DMS 273 treated with DMSO at 0.1 percent for 48 hours (cell line): ENCODE data around the gene TRMT61B.

Experiments
- DNase-seq: peaks from one replicate; lab custom pipeline; 2025; lab: John Stamatoyannopoulos, UW

TRMT61B gene

DNA sequence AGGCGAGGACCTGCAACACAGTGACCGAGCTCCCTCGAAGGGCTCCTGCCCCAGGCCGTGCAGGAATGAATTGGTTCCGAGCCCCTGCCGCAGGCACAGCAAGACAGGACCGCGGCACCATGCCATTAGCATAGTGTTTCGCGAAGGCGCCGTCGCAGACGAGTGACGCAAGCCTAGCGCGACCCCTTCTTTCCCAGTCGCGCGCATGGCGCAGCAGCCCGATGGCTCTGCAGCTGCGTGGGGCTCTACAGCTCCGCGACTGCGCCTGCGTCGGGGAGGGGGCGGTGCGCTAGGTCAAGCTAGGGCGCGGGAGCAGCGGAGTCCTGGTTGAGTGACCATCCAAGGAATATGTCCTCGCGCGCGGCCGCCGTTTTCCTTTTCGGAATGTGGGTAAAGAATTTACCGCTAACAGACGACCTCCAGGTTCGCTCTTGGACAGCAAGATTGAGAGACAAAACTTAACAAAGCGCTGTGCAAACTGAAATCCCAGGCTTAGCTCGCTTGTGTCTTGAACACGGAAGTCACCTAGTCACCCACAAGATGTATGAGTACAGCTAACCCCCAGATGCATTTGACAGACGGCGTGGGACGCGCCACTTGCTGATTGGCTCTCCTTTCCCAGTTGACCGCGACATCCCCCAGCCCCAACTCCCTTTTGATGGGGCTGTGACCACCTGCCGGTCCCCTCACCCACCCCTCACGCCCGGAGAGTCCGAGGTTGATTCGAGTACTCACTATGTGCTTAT is at the start of gene TRMT61B:
TSS of gene TRMT61B (minus strand) at position 164 of the 746 bp plus-strand sequence. CDS start at position 132, 32 bp downstream.
- DNase-seq, result peak; percentile 88

DNA sequence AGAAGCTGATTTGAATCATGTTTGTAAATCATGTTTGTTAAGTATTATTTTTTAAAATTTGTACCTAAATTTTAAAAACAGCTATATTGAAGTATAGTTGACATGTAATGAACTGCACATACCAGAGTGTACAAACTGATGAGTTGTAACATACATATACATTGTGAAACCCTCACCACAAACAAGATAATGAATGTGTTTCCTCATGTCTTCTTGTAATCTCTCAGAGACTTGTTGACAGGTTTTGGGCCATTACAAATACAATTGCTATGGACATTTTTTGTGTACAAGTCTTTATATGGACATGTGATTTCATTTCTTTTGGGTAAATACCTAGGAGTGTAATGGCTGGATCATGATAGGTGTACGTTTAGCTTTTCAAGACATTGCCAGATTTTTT is 45.8 kb upstream of the TRMT61B start:
- DNase-seq, result no peak

DNA sequence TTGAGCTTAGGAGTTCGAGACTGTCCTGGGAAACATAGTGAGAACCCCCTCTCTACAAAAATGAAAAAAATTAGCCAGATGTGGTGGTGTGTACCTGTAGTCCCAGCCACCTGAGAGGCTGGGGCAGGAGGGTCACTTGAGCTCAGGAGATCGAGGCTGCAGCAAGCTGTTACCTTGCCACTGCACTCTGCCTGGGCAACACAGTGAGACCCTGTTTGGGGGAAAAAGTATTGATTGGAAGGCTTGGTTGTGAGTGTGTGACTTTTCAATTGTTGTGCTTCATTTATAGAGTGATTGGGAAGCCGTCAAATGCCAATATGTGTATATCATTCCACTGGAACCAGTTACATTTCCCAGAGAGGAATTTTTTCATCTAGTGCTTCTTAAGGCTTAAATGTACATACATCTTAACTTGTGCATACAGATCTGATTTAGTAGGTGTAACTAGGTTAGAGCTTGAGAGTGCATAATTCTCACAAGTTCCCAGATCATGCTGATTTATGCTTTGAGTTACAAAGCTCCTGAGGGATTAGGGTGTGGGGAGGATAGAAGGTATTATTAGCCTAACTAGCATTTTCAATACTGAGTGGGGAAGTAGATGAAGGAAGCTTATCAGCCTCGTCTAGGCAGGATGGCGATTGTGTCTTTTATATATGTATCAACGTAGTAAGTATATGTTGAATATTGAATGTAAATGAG is 39.7 kb upstream of the TRMT61B start:
- no peak for DNase-seq

DNA sequence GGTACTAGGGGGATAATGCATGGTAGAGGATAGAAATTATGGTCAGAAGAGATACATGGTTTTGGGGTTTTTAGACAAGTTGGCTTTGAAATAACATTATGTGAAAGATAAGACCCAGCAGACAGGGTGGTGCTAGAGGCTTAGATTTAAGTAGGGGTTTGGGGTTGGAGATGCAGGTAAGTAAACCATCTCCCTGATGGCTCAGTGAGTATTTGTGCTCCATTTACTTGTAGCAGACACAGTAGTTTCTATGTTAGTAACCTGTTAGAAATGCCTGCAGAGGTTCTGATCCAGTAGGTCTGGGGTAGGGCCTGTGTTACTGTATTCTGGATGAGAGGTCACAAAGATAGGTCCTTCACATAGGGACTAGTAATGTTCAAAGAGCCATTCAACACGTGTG is 38.1 kb upstream of the TRMT61B start:
- DNase-seq, result no peak

DNA sequence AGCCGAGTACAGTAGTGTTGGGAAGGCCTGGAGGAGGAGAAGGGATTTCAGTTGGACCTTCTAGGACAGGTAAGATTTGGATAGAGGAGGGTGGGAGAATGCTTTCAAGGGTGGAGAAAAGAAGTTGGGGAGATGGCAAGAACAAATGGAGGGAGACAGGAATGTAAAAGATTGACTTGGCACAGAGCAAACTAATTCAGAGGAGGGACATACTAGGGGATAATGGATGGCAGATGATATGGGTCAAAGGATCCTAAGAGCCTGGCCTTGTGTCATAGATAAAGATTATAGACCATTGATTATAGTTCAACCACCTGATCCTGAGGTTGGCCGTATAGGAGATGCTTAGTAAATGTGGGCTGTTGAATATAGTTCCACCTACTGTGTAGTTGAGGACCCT is 36.7 kb upstream of the TRMT61B start:
- DNase-seq, result no peak

DNA sequence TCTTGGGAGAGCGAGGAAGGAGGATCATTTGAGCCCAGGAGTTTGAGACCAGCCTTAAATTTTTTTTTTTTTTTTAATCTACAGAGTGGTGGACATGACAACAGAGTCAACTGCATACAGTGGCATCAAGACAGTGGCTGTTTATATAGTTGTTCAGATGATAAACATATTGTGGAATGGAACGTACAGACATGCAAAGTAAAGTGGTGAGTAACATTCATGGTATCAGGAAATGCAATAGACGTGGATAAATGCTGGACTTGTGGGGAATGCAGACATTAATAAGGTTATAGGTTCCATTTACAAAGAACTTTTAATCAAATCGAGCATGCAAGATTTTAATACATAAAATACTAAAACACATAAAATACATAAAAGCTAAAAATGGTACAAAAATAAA is 36.3 kb upstream of the TRMT61B start:
- DNase-seq, result no peak

- no peak for DNase-seq
Observed at GRCh38 chr2:28905533-28905932, 35.4 kb upstream of the TRMT61B start.

- no peak for DNase-seq
Observed at GRCh38 chr2:28904802-28905457, 34.8 kb upstream of the TRMT61B start.

GRCh38 chr2:28904295-28904694 is 34.2 kb upstream of the TRMT61B start:
- DNase-seq, result no peak

GRCh38 chr2:28902584-28902983 is 32.5 kb upstream of the TRMT61B start:
- no peak for DNase-seq

GRCh38 chr2:28901841-28902240 is 31.7 kb upstream of the TRMT61B start:
- no peak for DNase-seq

GRCh38 chr2:28901202-28901601 is 31.1 kb upstream of the TRMT61B start:
- DNase-seq, result no peak

DNA sequence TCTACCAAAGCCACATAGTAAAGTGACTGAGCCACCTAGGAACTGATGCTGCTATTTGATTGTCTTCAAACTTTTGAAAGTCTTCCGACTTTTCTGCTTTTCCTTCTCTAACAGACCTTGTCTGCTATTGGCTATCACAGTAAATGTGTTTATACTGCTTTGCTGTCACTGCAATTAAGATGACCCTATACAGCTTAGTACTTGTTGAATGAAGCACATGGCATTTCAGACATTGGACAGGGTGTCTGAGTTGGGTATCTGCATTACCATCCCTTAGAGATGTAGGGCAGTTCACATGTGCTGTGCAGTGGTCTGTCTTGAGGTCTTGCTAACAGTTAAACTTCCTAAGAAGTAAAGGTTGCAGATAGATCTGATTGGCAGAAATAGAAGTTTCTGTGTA is 27.9 kb upstream of the TRMT61B start:
- DNase-seq, result no peak

GRCh38 chr2:28896906-28897305 is 26.8 kb upstream of the TRMT61B start:
- DNase-seq, result no peak

- DNase-seq, result peak; percentile 25
Observed at GRCh38 chr2:28895189-28895893, 25.2 kb upstream of the TRMT61B start.

DNA sequence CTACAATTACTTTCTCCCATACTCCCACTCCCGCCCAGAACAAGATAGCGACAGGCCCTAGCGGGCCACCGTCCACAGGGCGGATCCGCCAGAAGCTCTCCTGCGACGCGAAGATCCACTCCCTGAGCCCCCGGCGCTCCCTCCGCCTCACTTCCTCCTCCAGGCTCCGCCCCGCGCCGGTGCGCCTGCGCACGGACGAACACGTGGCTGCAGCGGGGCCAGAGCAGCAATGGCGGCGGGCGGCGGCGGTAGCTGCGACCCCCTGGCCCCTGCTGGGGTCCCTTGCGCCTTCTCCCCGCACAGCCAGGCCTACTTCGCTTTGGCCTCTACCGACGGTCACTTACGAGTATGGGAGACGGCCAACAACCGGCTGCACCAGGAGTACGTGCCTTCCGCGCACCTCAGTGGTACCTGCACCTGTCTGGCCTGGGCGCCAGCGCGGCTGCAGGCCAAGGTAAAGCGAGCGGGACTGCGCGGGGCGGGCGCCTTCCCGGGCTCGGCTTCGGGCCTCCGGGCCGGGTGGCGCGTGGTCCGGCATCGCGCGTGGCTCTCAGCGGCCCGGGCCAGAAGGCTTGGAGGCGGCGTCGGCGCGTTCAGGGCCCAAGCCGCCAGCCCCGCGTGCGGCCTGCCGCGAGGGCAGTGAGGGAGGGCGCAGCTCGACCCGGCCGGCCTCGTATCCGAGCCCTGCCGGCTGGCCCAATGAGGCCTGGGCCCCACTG is 24.5 kb upstream of the TRMT61B start, which contains the start of gene WDR43:
TSS of gene WDR43 (plus strand) at position 198 of the 719 bp plus-strand sequence. CDS start at position 230, 32 bp downstream.
- peak; percentile 98 for DNase-seq

GRCh38 chr2:28893488-28893887 is 23.4 kb upstream of the TRMT61B start:
- no peak for DNase-seq

- no peak for DNase-seq
Observed at GRCh38 chr2:28880193-28880592, 10.1 kb upstream of the TRMT61B start.

GRCh38 chr2:28871620-28872019 is 1.5 kb upstream of the TRMT61B start:
- no peak for DNase-seq

DNA sequence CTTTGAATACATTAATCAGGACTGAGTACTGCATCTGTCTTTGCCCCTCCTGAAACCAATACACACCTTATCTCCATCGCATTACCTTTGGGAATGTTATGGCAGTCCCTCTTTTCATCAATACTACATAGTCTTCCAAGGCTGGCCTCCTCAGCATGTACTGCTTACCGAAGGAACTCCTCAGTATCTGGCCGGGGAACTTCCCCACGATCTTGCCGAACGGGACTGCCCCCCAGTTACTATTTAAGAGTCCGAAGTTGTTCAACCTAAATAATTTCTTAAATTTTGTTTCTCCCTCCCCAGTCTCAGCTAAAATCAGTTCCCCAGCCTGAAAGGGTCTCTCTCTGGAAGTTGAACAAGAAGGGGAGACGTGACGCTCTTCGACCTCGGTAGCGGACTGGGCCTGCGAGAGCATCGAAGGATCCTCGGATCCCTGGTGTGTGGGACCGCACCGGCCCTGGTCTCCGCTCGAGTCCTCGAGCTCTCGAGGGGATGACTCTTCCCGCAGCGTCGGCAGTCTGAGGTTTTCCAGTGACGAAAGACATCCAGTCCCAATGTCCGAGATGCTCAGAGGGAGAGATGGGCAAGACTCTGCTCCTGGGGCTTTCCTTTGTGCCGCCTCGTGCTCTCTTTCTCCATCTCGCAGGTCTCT is 489 bp downstream of the TRMT61B start:
- no peak for DNase-seq

GRCh38 chr2:28868611-28869010 is 1.5 kb downstream of the TRMT61B start:
- DNase-seq, result no peak
